Neural cell (in vitro differentiated cells): ENCODE measurements around the gene SENP3. TPM values are rescaled to one million over a fixed set of nuclear protein-coding genes. Genes with fewer than 3 reads are reported as not detected.

ENCODE experiments used
- H2AFZ ChIP-seq: fragments of 200-600, 300-800 bp; sonication (generic), shearing (Covaris generic); 2 replicates; pipeline ENCODE4 v1.6.0; 2014; ENCODE audit warnings: low read depth, mild to moderate bottlenecking, antibody characterized with exemption, low read length, moderate library complexity
- H3F3A ChIP-seq: fragments of 200-600 bp; shearing (Covaris generic); 2 replicates; pipeline ENCODE4 v1.6.1; 2016; ENCODE audit warnings: mild to moderate bottlenecking, moderate library complexity, mixed read lengths, antibody characterized with exemption, low read length; ENCODE audit not compliant: insufficient read depth, poor library complexity, severe bottlenecking
- H3K27ac ChIP-seq: fragments of 200-600, 300-800 bp; sonication (generic), shearing (Covaris generic); 2 replicates; pipeline ENCODE4 v1.5.1; 2014; ENCODE audit warnings: mild to moderate bottlenecking, low read length, moderate library complexity
- H3K27me3 ChIP-seq: fragments of 300-800, 200-600 bp; sonication (generic), shearing (Covaris generic); 2 replicates; pipeline ENCODE4 v1.6.0; 2014; ENCODE audit warnings: mild to moderate bottlenecking, low read depth, low read length, moderate library complexity; ENCODE audit not compliant: insufficient read depth
- H3K36me3 ChIP-seq: fragments of 300-800, 200-600 bp; sonication (generic), shearing (Covaris generic); 2 replicates; pipeline ENCODE4 v1.5.1; 2014; ENCODE audit warnings: mild to moderate bottlenecking, antibody characterized with exemption, low read length, moderate library complexity; ENCODE audit not compliant: insufficient read depth
- H3K4me2 ChIP-seq: fragments of 300-800, 200-600 bp; sonication (generic), shearing (Covaris generic); 2 replicates; pipeline ENCODE4 v1.6.0; 2014; ENCODE audit warnings: mild to moderate bottlenecking, low read length
- H3K4me3 ChIP-seq: fragments of 300-800, 200-600 bp; sonication (generic), shearing (Covaris generic); 2 replicates; pipeline ENCODE4 v1.5.1; 2014; ENCODE audit warnings: mild to moderate bottlenecking, low read length, moderate library complexity
- H3K79me2 ChIP-seq: fragments of 200-600 bp; shearing (Covaris generic); replicated peaks from 2 replicates; pipeline ENCODE4 v1.6.0; 2014; ENCODE audit warnings: mild to moderate bottlenecking, low read length, moderate library complexity; ENCODE audit not compliant: insufficient read depth
- H3K9ac ChIP-seq: fragments of 300-800, 200-600 bp; sonication (generic), shearing (Covaris generic); 2 replicates; pipeline ENCODE4 v1.6.1; 2016; ENCODE audit warnings: mild to moderate bottlenecking, low read length, mixed read lengths
- H3K9me2 ChIP-seq: fragments of 200-600 bp; shearing (Covaris generic); 2 replicates; pipeline ENCODE4 v1.6.1; 2016; ENCODE audit warnings: mild to moderate bottlenecking, low read length, mixed read lengths; ENCODE audit not compliant: insufficient read depth
- H3K9me3 ChIP-seq: fragments of 200-600, 300-800 bp; sonication (generic), shearing (Covaris generic); 2 replicates; pipeline ENCODE4 v1.6.1; 2016; ENCODE audit warnings: mild to moderate bottlenecking, mixed run types, low read length, moderate library complexity, mixed read lengths
- H4K20me1 ChIP-seq: fragments of 200-600 bp; shearing (Covaris generic); 2 replicates; pipeline ENCODE4 v1.6.1; 2016; ENCODE audit warnings: mild to moderate bottlenecking, mixed run types; ENCODE audit not compliant: insufficient read depth
- EP300 ChIP-seq: fragments of 450-650 bp; conservative IDR thresholded peaks from 2 replicates; pipeline ENCODE4 v1.6.1; 2014; ENCODE audit warnings: antibody characterized with exemption, mild to moderate bottlenecking, moderate library complexity; ENCODE audit not compliant: poor library complexity, severe bottlenecking
- EZH2 ChIP-seq: fragments of 200-600, 300-800 bp; shearing (Covaris generic), sonication (generic); IDR thresholded peaks from 2 replicates; pipeline ENCODE4 v1.6.1; 2014; ENCODE audit warnings: antibody characterized with exemption, low read length, borderline replicate concordance, mild to moderate bottlenecking; ENCODE audit not compliant: insufficient read depth, poor library complexity, severe bottlenecking
- MXI1 ChIP-seq: fragments of 450-650 bp; conservative IDR thresholded peaks from 2 replicates; pipeline ENCODE4 v1.6.1; 2014; ENCODE audit warnings: antibody characterized with exemption, mild to moderate bottlenecking; ENCODE audit not compliant: poor library complexity, severe bottlenecking
- POLR2AphosphoS5 ChIP-seq: IDR thresholded peaks from 2 replicates; pipeline ENCODE4 v1.6.1; 2012
- RAD21 ChIP-seq: fragments of 450-650 bp; conservative IDR thresholded peaks from 2 replicates; pipeline ENCODE4 v1.6.1; 2014; ENCODE audit warnings: antibody characterized with exemption, mild to moderate bottlenecking, moderate library complexity
- SMC3 ChIP-seq: fragments of 450-650 bp; conservative IDR thresholded peaks from 2 replicates; pipeline ENCODE4 v1.6.1; 2014; ENCODE audit warnings: antibody characterized with exemption, mild to moderate bottlenecking, moderate library complexity; ENCODE audit not compliant: poor library complexity
- TAF1 ChIP-seq: IDR thresholded peaks from 2 replicates; pipeline ENCODE4 v1.6.1; 2012; ENCODE audit warnings: low read depth
- polyA plus RNA-seq: library from polyadenylated mRNA; depleted of rRNA; stranded (reverse); fragments of >200 nt; gene quantifications from 2 replicates; pipeline ENCODE4 v1.2.3, GENCODE V29; 2014
- TF ChIP-seq, protein P1 (sequence below): fragments of 450-650 bp; IDR thresholded peaks from 2 replicates; pipeline ENCODE4 v1.5.1; 2014; ENCODE audit warnings: antibody characterized with exemption, mild to moderate bottlenecking, moderate library complexity; ENCODE audit not compliant: poor library complexity, severe bottlenecking
- TF ChIP-seq, protein P2 (sequence below): IDR thresholded peaks from 2 replicates; pipeline ENCODE4 v1.6.1; 2012; ENCODE audit warnings: borderline replicate concordance

SENP3 gene
- polyA plus RNA-seq, 1 donor from 2014 or later: 151 TPM

DNA sequence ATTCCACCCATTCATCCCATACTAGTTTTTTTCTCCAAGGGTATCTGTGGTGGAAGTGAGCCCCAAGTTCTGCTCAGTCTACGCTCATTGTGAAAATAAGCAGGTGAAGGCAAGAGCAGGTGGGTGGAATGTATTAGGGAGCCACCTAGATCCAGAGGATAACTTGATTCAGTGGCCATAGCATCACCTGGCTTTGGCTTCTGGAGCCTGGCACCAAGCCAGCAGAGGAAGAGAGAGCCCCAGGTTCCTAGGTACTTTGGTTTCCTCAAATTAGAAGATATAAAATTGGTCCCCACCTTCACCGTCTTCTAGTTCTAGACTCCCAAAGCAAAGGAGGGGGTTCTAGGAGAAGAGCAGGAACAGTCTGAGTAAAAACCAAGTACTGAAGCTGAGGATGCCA, 48.9 kb downstream of the SENP3 start:
- no peak for TF ChIP-seq MXI1
- TF ChIP-seq EZH2: no peak
- TF ChIP-seq SMC3: no peak
- no peak for TF ChIP-seq EP300
- no peak for TF ChIP-seq RAD21
- TF ChIP-seq, protein P1, sequence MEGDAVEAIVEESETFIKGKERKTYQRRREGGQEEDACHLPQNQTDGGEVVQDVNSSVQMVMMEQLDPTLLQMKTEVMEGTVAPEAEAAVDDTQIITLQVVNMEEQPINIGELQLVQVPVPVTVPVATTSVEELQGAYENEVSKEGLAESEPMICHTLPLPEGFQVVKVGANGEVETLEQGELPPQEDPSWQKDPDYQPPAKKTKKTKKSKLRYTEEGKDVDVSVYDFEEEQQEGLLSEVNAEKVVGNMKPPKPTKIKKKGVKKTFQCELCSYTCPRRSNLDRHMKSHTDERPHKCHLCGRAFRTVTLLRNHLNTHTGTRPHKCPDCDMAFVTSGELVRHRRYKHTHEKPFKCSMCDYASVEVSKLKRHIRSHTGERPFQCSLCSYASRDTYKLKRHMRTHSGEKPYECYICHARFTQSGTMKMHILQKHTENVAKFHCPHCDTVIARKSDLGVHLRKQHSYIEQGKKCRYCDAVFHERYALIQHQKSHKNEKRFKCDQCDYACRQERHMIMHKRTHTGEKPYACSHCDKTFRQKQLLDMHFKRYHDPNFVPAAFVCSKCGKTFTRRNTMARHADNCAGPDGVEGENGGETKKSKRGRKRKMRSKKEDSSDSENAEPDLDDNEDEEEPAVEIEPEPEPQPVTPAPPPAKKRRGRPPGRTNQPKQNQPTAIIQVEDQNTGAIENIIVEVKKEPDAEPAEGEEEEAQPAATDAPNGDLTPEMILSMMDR: no peak
- TF ChIP-seq POLR2AphosphoS5: no peak
- TF ChIP-seq, protein P2, sequence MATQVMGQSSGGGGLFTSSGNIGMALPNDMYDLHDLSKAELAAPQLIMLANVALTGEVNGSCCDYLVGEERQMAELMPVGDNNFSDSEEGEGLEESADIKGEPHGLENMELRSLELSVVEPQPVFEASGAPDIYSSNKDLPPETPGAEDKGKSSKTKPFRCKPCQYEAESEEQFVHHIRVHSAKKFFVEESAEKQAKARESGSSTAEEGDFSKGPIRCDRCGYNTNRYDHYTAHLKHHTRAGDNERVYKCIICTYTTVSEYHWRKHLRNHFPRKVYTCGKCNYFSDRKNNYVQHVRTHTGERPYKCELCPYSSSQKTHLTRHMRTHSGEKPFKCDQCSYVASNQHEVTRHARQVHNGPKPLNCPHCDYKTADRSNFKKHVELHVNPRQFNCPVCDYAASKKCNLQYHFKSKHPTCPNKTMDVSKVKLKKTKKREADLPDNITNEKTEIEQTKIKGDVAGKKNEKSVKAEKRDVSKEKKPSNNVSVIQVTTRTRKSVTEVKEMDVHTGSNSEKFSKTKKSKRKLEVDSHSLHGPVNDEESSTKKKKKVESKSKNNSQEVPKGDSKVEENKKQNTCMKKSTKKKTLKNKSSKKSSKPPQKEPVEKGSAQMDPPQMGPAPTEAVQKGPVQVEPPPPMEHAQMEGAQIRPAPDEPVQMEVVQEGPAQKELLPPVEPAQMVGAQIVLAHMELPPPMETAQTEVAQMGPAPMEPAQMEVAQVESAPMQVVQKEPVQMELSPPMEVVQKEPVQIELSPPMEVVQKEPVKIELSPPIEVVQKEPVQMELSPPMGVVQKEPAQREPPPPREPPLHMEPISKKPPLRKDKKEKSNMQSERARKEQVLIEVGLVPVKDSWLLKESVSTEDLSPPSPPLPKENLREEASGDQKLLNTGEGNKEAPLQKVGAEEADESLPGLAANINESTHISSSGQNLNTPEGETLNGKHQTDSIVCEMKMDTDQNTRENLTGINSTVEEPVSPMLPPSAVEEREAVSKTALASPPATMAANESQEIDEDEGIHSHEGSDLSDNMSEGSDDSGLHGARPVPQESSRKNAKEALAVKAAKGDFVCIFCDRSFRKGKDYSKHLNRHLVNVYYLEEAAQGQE: no peak
- no peak for TF ChIP-seq TAF1
- H3K4me2 ChIP-seq: no peak overlapping the region
- H3K9ac ChIP-seq: no peak overlapping the region
- H3K9me2 ChIP-seq: no peaks in the 10 kb centered on the region
- H3K79me2 ChIP-seq: peaks cover 64% of the 10 kb centered on the region
- H2AFZ ChIP-seq: no peak overlapping the region
- no peaks in the 10 kb centered on the region for H3F3A ChIP-seq
- H3K36me3 ChIP-seq: no peaks in the 10 kb centered on the region
- H3K9me3 ChIP-seq: no peaks in the 10 kb centered on the region
- no peaks in the 10 kb centered on the region for H3K27me3 ChIP-seq
- no peaks in the 10 kb centered on the region for H4K20me1 ChIP-seq
- H3K4me3 ChIP-seq: peak overlapping the region; percentile 22
- no peak overlapping the region for H3K27ac ChIP-seq

DNA sequence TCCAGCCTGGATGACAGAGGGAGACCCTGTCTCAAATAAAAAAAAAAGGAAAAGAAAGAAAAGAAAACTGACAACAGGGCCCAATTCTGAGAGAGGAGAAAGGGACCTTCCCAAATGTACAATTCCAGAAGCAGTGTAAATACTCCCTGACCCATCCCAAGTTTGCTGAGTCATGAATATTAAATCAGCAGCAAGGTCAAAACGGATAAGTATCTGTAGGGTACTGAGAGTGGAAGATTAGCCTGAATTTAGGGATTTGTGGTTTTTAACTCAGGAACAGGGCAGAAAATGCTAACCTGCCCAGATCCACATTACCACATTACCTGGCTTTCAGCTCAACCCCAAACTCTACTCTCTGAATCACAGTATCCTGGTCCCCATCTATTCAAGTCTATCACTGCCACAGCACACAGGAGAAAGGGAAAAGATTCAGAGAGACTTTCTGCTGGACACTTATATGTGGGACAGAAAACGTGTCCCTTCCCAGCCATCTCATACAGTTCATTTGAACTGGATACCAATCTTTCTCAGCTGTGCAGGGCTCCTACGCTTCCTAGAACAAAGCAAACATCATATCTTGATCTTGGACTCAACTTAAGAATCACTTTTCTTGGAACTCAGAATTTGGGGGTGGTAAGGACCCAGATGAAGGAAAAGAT, 50.0 kb downstream of the SENP3 start:
- H3K9me3 ChIP-seq: no peaks in the 10 kb centered on the region
- no peaks in the 10 kb centered on the region for H3F3A ChIP-seq
- peak overlapping the region; percentile 96 for H3K4me3 ChIP-seq
- H2AFZ ChIP-seq: no peak overlapping the region
- H3K27ac ChIP-seq: no peak overlapping the region
- no peaks in the 10 kb centered on the region for H3K36me3 ChIP-seq
- no peaks in the 10 kb centered on the region for H4K20me1 ChIP-seq
- H3K9me2 ChIP-seq: no peaks in the 10 kb centered on the region
- no peaks in the 10 kb centered on the region for H3K27me3 ChIP-seq
- H3K9ac ChIP-seq: no peak overlapping the region
- peak overlapping the region; percentile 9 for H3K4me2 ChIP-seq
- TF ChIP-seq, protein P2: no peak
- TF ChIP-seq, protein P1: no peak
- no peak for TF ChIP-seq SMC3
- no peak for TF ChIP-seq TAF1
- no peak for TF ChIP-seq RAD21
- no peak for TF ChIP-seq EP300
- TF ChIP-seq MXI1: no peak
- no peak for TF ChIP-seq POLR2AphosphoS5
- TF ChIP-seq EZH2: no peak
- H3K79me2 ChIP-seq: peaks cover 64% of the 10 kb centered on the region
